ENCODE results near the gene CASK.

- TF ChIP-seq CTCF (IDR thresholded peaks at IDR 0.05) (no peak), POLR2A (IDR thresholded peaks at IDR 0.05) (no peak)
Measured at GRCh38 chrX:41922431-41923151, 763 bp downstream of the CASK start.

Measured in adrenal gland (tissue), 5 donors.